ENCODE measurements around the gene BAIAP3. TPM values are rescaled to one million over a fixed set of nuclear protein-coding genes. Genes with fewer than 3 reads are reported as not detected.

Gene BAIAP3
- total and polyA plus RNA-seq, 12 donors, result 0.79 to 129 (median 16.3) TPM

DNA sequence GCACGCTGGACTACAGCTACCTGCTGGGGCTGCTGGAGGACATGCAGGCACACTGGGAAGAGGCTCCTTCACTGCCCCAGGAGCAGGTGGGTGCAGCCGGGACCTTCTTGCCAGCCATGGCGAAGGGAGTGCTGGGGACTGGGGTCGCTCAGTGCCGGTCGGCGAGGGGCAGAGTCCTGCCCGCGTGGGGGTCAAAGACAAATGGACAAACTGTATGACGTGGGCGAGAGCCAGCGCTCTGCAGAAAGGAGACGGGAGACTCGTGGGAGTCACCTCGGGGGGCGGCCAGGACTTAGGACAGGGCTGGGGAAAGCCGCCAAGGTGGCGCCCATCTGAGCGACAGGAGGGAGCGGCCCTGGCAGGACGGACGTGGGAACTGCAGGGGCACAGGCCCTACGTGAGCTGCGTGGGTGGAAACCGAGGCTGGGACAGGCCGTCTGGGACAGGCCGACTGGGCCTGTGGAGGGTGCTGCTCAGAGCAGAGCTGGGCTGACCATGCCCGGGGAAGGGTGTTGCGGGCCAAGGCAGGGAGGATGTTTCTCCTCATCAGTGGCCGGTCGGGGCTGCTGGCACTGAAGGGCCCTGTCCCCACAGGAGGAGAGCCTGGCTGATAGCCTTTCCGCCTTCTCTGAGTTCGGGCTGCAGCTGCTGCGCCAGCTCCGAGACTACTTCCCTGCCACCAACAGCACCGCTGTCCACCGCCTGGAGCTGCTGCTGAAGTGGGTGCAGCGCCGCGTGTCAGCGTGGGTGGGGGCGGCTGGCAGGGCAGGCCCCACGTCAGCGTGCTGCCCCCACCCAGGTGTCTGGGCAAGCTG, 10.2 kb downstream of the BAIAP3 start:
- Histone ChIP-seq H3K9me3 (replicated peaks in 1 of 3) (no peaks in the 10 kb centered on the region), H3K4me3 (no peak overlapping the region), H3K36me3 (replicated peaks in 1 of 2) (peaks cover 0 to 15% of the 10 kb centered on the region in 2 donors), H3K27ac (no peak overlapping the region), H3K4me1 (replicated peaks in 1 of 2) (peaks cover 2 to 12% of the 10 kb centered on the region in 2 donors), H3K27me3 (no peaks in the 10 kb centered on the region)
- WGBS, 4 donors, result 59 to 70% (median 65%) methylated on average over 27 to 44 of the region's 44 CpGs
- TF ChIP-seq, protein P1, sequence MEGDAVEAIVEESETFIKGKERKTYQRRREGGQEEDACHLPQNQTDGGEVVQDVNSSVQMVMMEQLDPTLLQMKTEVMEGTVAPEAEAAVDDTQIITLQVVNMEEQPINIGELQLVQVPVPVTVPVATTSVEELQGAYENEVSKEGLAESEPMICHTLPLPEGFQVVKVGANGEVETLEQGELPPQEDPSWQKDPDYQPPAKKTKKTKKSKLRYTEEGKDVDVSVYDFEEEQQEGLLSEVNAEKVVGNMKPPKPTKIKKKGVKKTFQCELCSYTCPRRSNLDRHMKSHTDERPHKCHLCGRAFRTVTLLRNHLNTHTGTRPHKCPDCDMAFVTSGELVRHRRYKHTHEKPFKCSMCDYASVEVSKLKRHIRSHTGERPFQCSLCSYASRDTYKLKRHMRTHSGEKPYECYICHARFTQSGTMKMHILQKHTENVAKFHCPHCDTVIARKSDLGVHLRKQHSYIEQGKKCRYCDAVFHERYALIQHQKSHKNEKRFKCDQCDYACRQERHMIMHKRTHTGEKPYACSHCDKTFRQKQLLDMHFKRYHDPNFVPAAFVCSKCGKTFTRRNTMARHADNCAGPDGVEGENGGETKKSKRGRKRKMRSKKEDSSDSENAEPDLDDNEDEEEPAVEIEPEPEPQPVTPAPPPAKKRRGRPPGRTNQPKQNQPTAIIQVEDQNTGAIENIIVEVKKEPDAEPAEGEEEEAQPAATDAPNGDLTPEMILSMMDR (IDR thresholded peaks at IDR 0.05), result no peak
- DNase-seq, result no peak
- intact Hi-C loops (cut with DNase I), result no loop called here

- TF ChIP-seq, protein P1 (IDR thresholded peaks at IDR 0.05), result no peak
- no peak for TF ChIP-seq POLR2A (IDR thresholded peaks at IDR 0.05)
- H3K4me3 ChIP-seq, result no peak overlapping the region
- no peak overlapping the region for H3K27ac ChIP-seq
- peaks cover 2 to 12% of the 10 kb centered on the region in 2 donors for H3K4me1 ChIP-seq (replicated peaks in 1 of 2)
- DNase-seq, result no peak
- no peaks in the 10 kb centered on the region for H3K27me3 ChIP-seq
- peaks cover 0 to 23% of the 10 kb centered on the region in 2 donors for H3K36me3 ChIP-seq (replicated peaks in 1 of 2)
- no peaks in the 10 kb centered on the region for H3K9me3 ChIP-seq (replicated peaks in 1 of 3)
- intact Hi-C loops (cut with DNase I), result no loop called here
- 84 to 91% (median 86%) methylated on average over 7 to 14 of the region's 14 CpGs for WGBS, 4 donors
Observed at GRCh38 chr16:1344499-1344898, 11.1 kb downstream of the BAIAP3 start.

GRCh38 chr16:1345087-1345486, 11.6 kb downstream of the BAIAP3 start:
- Histone ChIP-seq H3K4me3 (no peak overlapping the region), H3K9me3 (replicated peaks in 1 of 3) (no peaks in the 10 kb centered on the region), H3K27ac (no peak overlapping the region), H3K36me3 (replicated peaks in 1 of 2) (peaks cover 0 to 29% of the 10 kb centered on the region in 2 donors), H3K4me1 (replicated peaks in 1 of 2) (peaks cover 2 to 12% of the 10 kb centered on the region in 2 donors), H3K27me3 (no peaks in the 10 kb centered on the region)
- DNase-seq, result no peak
- intact Hi-C loops (cut with DNase I), result no loop called here
- TF ChIP-seq POLR2A (IDR thresholded peaks at IDR 0.05), result no peak
- TF ChIP-seq, protein P1 (IDR thresholded peaks at IDR 0.05), result no peak
- 64 to 76% (median 73%) methylated on average over 3 to 11 of the region's 11 CpGs for WGBS, 4 donors

DNA sequence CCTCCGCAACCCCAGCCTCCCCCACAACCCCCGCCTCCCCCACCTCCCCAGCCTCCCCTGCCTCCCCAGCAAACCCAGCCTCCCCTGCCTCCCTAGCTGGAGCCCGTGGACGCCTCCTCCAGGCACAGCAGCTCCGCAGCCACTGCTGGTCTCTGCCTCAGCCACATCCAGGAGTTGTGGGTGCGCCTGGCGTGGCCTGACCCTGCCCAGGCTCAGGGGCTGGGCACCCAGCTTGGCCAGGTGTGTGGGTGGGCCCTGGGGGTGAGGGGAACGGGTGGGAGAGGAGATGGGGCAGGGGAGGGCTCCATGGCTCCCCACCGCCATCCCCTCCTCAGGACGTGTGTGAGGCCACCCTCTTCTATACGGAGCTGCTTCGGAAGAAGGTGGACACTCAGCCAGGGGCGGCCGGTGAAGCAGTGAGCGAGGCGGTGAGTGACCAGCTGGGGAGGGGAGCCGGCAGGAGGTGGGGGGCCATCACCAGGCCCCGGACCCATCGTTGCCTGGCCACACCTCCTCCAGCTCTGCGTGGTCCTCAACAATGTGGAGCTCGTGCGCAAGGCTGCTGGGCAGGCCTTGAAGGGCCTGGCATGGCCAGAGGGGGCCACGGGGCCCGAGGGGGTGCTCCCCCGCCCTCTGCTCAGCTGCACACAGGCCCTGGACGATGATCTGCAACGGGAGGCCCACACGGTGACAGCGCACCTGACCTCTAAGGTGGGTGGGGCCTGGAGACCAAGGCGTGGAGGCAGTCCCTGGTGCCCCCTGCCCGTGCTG, 12.4 kb downstream of the BAIAP3 start:
- no peaks in the 10 kb centered on the region for H3K27me3 ChIP-seq
- TF ChIP-seq, protein P1 (IDR thresholded peaks at IDR 0.05), result no peak
- TF ChIP-seq POLR2A (IDR thresholded peaks at IDR 0.05), result no peak
- H3K27ac ChIP-seq, result no peak overlapping the region
- intact Hi-C loops (cut with DNase I), result no loop called here
- H3K9me3 ChIP-seq (replicated peaks in 1 of 3), result no peaks in the 10 kb centered on the region
- peaks cover 6 to 18% of the 10 kb centered on the region in 2 donors for H3K4me1 ChIP-seq (replicated peaks in 1 of 2)
- no peak for DNase-seq
- WGBS, 4 donors, result 67 to 74% (median 70%) methylated on average over 8 to 31 of the region's 31 CpGs
- H3K4me3 ChIP-seq, result no peak overlapping the region
- H3K36me3 ChIP-seq (replicated peaks in 1 of 2), result peaks cover 0 to 32% of the 10 kb centered on the region in 2 donors
